Astrocyte (in vitro differentiated cells and primary cell): ENCODE measurements around the gene POU1F1. TPM values are rescaled to one million over a fixed set of nuclear protein-coding genes. Genes with fewer than 3 reads are reported as not detected.

Experiments used
- DNase-seq: peaks from one replicate; pipeline ENCODE4 v3.0.0-alpha.2; 2010; ENCODE audit warnings: low read depth
- FAIRE-seq: peaks from 2 replicates; lab custom pipeline; 2011; peaks lifted over from hg19 to GRCh38; lab: Jason Lieb, UNC
- H2AFZ ChIP-seq: 2 replicates; pipeline ENCODE4 v1.6.0; 2012; ENCODE audit warnings: low read depth, low read length, inconsistent platforms
- H3K27ac ChIP-seq: 2 replicates; pipeline ENCODE4 v1.5.1; 2011; ENCODE audit warnings: low read depth, low read length, inconsistent platforms
- H3K27me3 ChIP-seq: 2 replicates; pipeline ENCODE4 v1.6.0; 2011; ENCODE audit warnings: low read length, inconsistent platforms; ENCODE audit not compliant: insufficient read depth
- H3K36me3 ChIP-seq: 2 replicates; pipeline ENCODE4 v1.5.1; 2011; ENCODE audit warnings: low read length, inconsistent platforms; ENCODE audit not compliant: insufficient read depth
- H3K4me1 ChIP-seq: 2 replicates; pipeline ENCODE4 v1.5.1; 2011; ENCODE audit warnings: low read length, inconsistent platforms; ENCODE audit not compliant: insufficient read depth
- H3K4me2 ChIP-seq: 2 replicates; pipeline ENCODE4 v1.6.0; 2012; ENCODE audit warnings: low read length, inconsistent platforms
- H3K4me3 ChIP-seq: 2 replicates; pipeline ENCODE4 v1.5.1; 2011; ENCODE audit warnings: low read depth, mild to moderate bottlenecking, low read length, inconsistent platforms; ENCODE audit not compliant: insufficient read depth
- H3K79me2 ChIP-seq: 2 replicates; pipeline ENCODE4 v1.6.0; 2012; ENCODE audit warnings: mild to moderate bottlenecking, low read length, inconsistent platforms; ENCODE audit not compliant: insufficient read depth
- H3K9ac ChIP-seq: 2 replicates; pipeline ENCODE4 v1.6.0; 2012; ENCODE audit warnings: mild to moderate bottlenecking, low read length, inconsistent platforms
- H3K9me3 ChIP-seq: 2 replicates; pipeline ENCODE4 v1.5.1; 2012; ENCODE audit warnings: low read depth, mild to moderate bottlenecking, low read length, inconsistent platforms; ENCODE audit not compliant: insufficient read depth
- H4K20me1 ChIP-seq: 2 replicates; pipeline ENCODE4 v1.6.0; 2012; ENCODE audit warnings: low read length, inconsistent platforms; ENCODE audit not compliant: insufficient read depth
- H3K27ac Mint-ChIP-seq: one replicate; pipeline ENCODE4 v1.8.0; 2021; ENCODE audit warnings: mild to moderate bottlenecking, mixed read lengths; ENCODE audit not compliant: unreplicated experiment
- H3K27me3 Mint-ChIP-seq: one replicate; pipeline ENCODE4 v1.8.0; 2021; ENCODE audit warnings: low read depth, mixed read lengths; ENCODE audit not compliant: unreplicated experiment
- H3K36me3 Mint-ChIP-seq: one replicate; pipeline ENCODE4 v1.8.0; 2021; ENCODE audit warnings: low read depth, mixed read lengths; ENCODE audit not compliant: unreplicated experiment
- H3K4me1 Mint-ChIP-seq: one replicate; pipeline ENCODE4 v1.8.0; 2021; ENCODE audit warnings: low read depth, mixed read lengths; ENCODE audit not compliant: unreplicated experiment
- H3K4me3 Mint-ChIP-seq: one replicate; pipeline ENCODE4 v1.8.0; 2021; ENCODE audit warnings: mild to moderate bottlenecking, moderate library complexity, mixed read lengths; ENCODE audit not compliant: unreplicated experiment
- H3K9me3 Mint-ChIP-seq: one replicate; pipeline ENCODE4 v1.8.0; 2021; ENCODE audit warnings: mild to moderate bottlenecking, mixed read lengths; ENCODE audit not compliant: unreplicated experiment
- EZH2 ChIP-seq: IDR thresholded peaks from 2 replicates; pipeline ENCODE4 v1.6.1; 2012; ENCODE audit warnings: mild to moderate bottlenecking, low read length, inconsistent platforms; ENCODE audit not compliant: insufficient read depth
- microRNA-seq: library from miRNA; unstranded; fragments of <30 nt; microRNA quantifications from one replicate; pipeline ENCODE4 v1.2.0, GENCODE V29; 2020
- total RNA-seq: library from RNA; stranded (reverse); gene quantifications from 2 replicates; pipeline ENCODE4 v1.2.1, GENCODE V29; 2021
- TF ChIP-seq, protein P1 (sequence below): IDR thresholded peaks from 2 replicates; pipeline ENCODE4 v1.5.1; 2011; ENCODE audit warnings: low read depth, mild to moderate bottlenecking, inconsistent platforms, low read length, moderate library complexity; ENCODE audit not compliant: insufficient read depth

POU1F1 gene
- total RNA-seq, 1 donor from 2014 or later, result not detected

DNA sequence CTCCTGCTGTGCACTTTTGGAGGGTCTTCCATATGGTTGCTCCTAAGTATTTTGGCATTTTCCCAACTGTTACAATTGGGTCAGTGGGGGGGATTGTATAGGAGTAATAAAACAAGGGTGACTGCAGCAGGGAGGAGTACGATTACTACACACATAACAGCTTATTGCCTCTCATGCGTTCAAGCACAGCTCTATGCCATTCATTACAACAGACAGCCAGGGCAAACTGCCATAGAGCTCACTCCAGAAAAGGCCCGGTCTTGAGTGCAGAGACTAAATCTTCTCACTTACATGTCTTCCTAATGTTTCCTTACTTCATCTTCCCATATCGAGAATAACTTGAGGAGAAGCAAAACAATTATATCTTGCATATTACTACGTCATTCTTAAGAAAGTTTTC is 50.7 kb downstream of the POU1F1 start:
- Histone ChIP-seq H3K36me3 (no peaks in the 10 kb centered on the region), H3K27ac (no peak overlapping the region), H3K79me2 (peaks cover 34% of the 10 kb centered on the region), H3K9ac (no peak overlapping the region), H3K27me3 (no peaks in the 10 kb centered on the region), H3K4me3 (no peak overlapping the region), H4K20me1 (peaks cover 4% of the 10 kb centered on the region), H3K9me3 (no peaks in the 10 kb centered on the region), H3K4me2 (no peak overlapping the region), H3K4me1 (no peaks in the 10 kb centered on the region), H2AFZ (no peak overlapping the region)
- peaks cover 2% of the 10 kb centered on the region for H3K36me3 Mint-ChIP-seq
- DNase-seq (no peak), FAIRE-seq (no peak)
- no peak overlapping the region for H3K27ac Mint-ChIP-seq
- H3K9me3 Mint-ChIP-seq, result no peaks in the 10 kb centered on the region
- peaks cover 13% of the 10 kb centered on the region for H3K4me1 Mint-ChIP-seq
- H3K27me3 Mint-ChIP-seq, result no peaks in the 10 kb centered on the region
- TF ChIP-seq EZH2, result no peak
- TF ChIP-seq, protein P1, sequence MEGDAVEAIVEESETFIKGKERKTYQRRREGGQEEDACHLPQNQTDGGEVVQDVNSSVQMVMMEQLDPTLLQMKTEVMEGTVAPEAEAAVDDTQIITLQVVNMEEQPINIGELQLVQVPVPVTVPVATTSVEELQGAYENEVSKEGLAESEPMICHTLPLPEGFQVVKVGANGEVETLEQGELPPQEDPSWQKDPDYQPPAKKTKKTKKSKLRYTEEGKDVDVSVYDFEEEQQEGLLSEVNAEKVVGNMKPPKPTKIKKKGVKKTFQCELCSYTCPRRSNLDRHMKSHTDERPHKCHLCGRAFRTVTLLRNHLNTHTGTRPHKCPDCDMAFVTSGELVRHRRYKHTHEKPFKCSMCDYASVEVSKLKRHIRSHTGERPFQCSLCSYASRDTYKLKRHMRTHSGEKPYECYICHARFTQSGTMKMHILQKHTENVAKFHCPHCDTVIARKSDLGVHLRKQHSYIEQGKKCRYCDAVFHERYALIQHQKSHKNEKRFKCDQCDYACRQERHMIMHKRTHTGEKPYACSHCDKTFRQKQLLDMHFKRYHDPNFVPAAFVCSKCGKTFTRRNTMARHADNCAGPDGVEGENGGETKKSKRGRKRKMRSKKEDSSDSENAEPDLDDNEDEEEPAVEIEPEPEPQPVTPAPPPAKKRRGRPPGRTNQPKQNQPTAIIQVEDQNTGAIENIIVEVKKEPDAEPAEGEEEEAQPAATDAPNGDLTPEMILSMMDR, result no peak
- H3K4me3 Mint-ChIP-seq, result peak overlapping the region; percentile 55

DNA sequence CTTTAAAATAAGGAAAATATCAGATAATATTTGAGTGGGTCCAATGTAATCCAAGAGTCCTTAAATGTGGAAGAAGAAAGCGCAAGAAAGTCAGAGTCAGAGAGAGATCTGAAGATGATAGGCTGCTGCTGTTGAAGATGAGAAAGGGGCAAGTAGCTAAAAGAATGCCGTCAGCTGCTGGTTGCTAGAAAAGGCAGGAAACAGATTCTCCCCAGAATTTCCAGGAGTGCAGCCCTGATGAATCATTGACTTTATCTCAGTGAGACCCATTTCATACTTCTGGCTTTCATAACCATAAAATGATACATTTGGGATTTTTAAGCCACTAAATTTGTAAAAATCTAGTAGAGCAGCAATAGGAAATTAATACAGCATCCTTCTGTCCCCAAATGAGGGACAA is 56.8 kb downstream of the POU1F1 start:
- no peaks in the 10 kb centered on the region for H3K27me3 Mint-ChIP-seq
- no peaks in the 10 kb centered on the region for H3K79me2 ChIP-seq
- no peak overlapping the region for H3K27ac ChIP-seq
- no peak overlapping the region for H3K4me3 ChIP-seq
- H3K27me3 ChIP-seq, result peaks cover 7% of the 10 kb centered on the region
- H4K20me1 ChIP-seq, result no peaks in the 10 kb centered on the region
- H3K4me2 ChIP-seq, result no peak overlapping the region
- TF ChIP-seq, protein P1, result no peak
- no peak for TF ChIP-seq EZH2
- no peak overlapping the region for H3K9ac ChIP-seq
- H3K4me3 Mint-ChIP-seq, result no peak overlapping the region
- H3K4me1 Mint-ChIP-seq, result peaks cover 5% of the 10 kb centered on the region
- FAIRE-seq, result no peak
- no peak overlapping the region for H2AFZ ChIP-seq
- H3K36me3 Mint-ChIP-seq, result no peaks in the 10 kb centered on the region
- H3K9me3 Mint-ChIP-seq, result no peaks in the 10 kb centered on the region
- H3K27ac Mint-ChIP-seq, result no peak overlapping the region
- no peaks in the 10 kb centered on the region for H3K4me1 ChIP-seq
- no peaks in the 10 kb centered on the region for H3K36me3 ChIP-seq
- DNase-seq, result no peak
- no peaks in the 10 kb centered on the region for H3K9me3 ChIP-seq

- H4K20me1 ChIP-seq, result no peaks in the 10 kb centered on the region
- H3K27me3 ChIP-seq, result peaks cover 7% of the 10 kb centered on the region
- TF ChIP-seq, protein P1, result no peak
- no peak for TF ChIP-seq EZH2
- H2AFZ ChIP-seq, result no peak overlapping the region
- H3K9me3 ChIP-seq, result no peaks in the 10 kb centered on the region
- H3K36me3 ChIP-seq, result no peaks in the 10 kb centered on the region
- Mint-ChIP-seq H3K36me3 (no peaks in the 10 kb centered on the region), H3K4me1 (peaks cover 5% of the 10 kb centered on the region), H3K27ac (no peak overlapping the region), H3K27me3 (no peaks in the 10 kb centered on the region), H3K9me3 (no peaks in the 10 kb centered on the region), H3K4me3 (no peak overlapping the region)
- no peak overlapping the region for H3K4me2 ChIP-seq
- H3K27ac ChIP-seq, result no peak overlapping the region
- DNase-seq, result no peak
- no peak overlapping the region for H3K4me3 ChIP-seq
- FAIRE-seq, result no peak
- no peaks in the 10 kb centered on the region for H3K4me1 ChIP-seq
- H3K9ac ChIP-seq, result no peak overlapping the region
- H3K79me2 ChIP-seq, result no peaks in the 10 kb centered on the region
Observed at GRCh38 chr3:87218560-87218959, 57.8 kb downstream of the POU1F1 start.

Small RNA genes within 50 kb of the gene (microRNA-seq; reads per million reads assigned to microRNA genes)
- not detected for gene MIR4795

Other genes with a start within 250 kb of the POU1F1 start
- gene CHMP2B, start 49.3 kb downstream of the POU1F1 start, total RNA-seq, result 36.5 and 38.9 TPM in 2 replicates